GM19193 (cell line): ENCODE data around the gene ZNF618.

Experiments used
- POLR2A ChIP-seq: IDR thresholded peaks from 4 replicates; pipeline ENCODE4 v1.6.1; 2011; ENCODE audit not compliant: insufficient read depth, insufficient read length; ENCODE audit errors: extremely low read depth

The ZNF618 gene

GRCh38 chr9:113988385-113989016 is 112.4 kb downstream of the ZNF618 start:
- TF ChIP-seq POLR2A, result no peak

GRCh38 chr9:113989017-113989713 is 113.1 kb downstream of the ZNF618 start:
- no peak for TF ChIP-seq POLR2A

GRCh38 chr9:113989714-113990569 is 113.8 kb downstream of the ZNF618 start:
- TF ChIP-seq POLR2A, result no peak

- TF ChIP-seq POLR2A, result no peak
Measured at GRCh38 chr9:113990570-113990907, 114.4 kb downstream of the ZNF618 start.

- TF ChIP-seq POLR2A, result no peak
Measured at GRCh38 chr9:113990975-113991471, 114.9 kb downstream of the ZNF618 start.

- no peak for TF ChIP-seq POLR2A
Measured at GRCh38 chr9:113991714-113992113, 115.6 kb downstream of the ZNF618 start.

- TF ChIP-seq POLR2A, result no peak
Measured at GRCh38 chr9:113992276-113992951, 116.3 kb downstream of the ZNF618 start.

GRCh38 chr9:113992994-113993393 is 116.9 kb downstream of the ZNF618 start:
- TF ChIP-seq POLR2A, result no peak

GRCh38 chr9:113993838-113994540 is 117.9 kb downstream of the ZNF618 start:
- no peak for TF ChIP-seq POLR2A

GRCh38 chr9:113995401-113995800 is 119.3 kb downstream of the ZNF618 start:
- no peak for TF ChIP-seq POLR2A

GRCh38 chr9:113995963-113996362 is 119.9 kb downstream of the ZNF618 start:
- no peak for TF ChIP-seq POLR2A

- no peak for TF ChIP-seq POLR2A
Measured at GRCh38 chr9:113996531-113997001, 120.5 kb downstream of the ZNF618 start.

GRCh38 chr9:113997610-113998009 is 121.5 kb downstream of the ZNF618 start:
- TF ChIP-seq POLR2A, result no peak

- no peak for TF ChIP-seq POLR2A
Measured at GRCh38 chr9:113998114-113998513, 122.0 kb downstream of the ZNF618 start.

- no peak for TF ChIP-seq POLR2A
Measured at GRCh38 chr9:113998525-113999255, 122.6 kb downstream of the ZNF618 start.
